HUDEP-2 (cell line): ENCODE measurements around the gene BANK1.

Experiments
- DNase-seq, 76 experiments: peaks; one replicate each; lab custom pipeline; 2025; ENCODE audit not compliant: unreplicated experiment in 76 of 76; lab: John Stamatoyannopoulos, UW

The BANK1 gene

GRCh38 chr4:101807351-101807750 is 16.8 kb downstream of the BANK1 start:
- DNase-seq, result no peak

GRCh38 chr4:101813604-101814003 is 23.1 kb downstream of the BANK1 start:
- no peak for DNase-seq

- no peak for DNase-seq
These were observed 27.8 kb downstream of the BANK1 start for GRCh38 chr4:101818362-101818761.

GRCh38 chr4:101823864-101824263 is 33.3 kb downstream of the BANK1 start:
- no peak for DNase-seq

GRCh38 chr4:101824500-101824899 is 34.0 kb downstream of the BANK1 start:
- DNase-seq, result no peak

- no peak for DNase-seq
These were observed 35.4 kb downstream of the BANK1 start for GRCh38 chr4:101825953-101826352.

- DNase-seq, result no peak
These were observed 41.3 kb downstream of the BANK1 start for GRCh38 chr4:101831816-101832215.

- DNase-seq, result no peak
These were observed 43.0 kb downstream of the BANK1 start for GRCh38 chr4:101833480-101833879.

GRCh38 chr4:101835121-101835904 is 44.8 kb downstream of the BANK1 start:
- DNase-seq, result no peak

GRCh38 chr4:101843054-101843453 is 52.5 kb downstream of the BANK1 start:
- DNase-seq, result no peak

- no peak for DNase-seq
These were observed 56.0 kb downstream of the BANK1 start for GRCh38 chr4:101846550-101846949.

- DNase-seq, result no peak
These were observed 60.2 kb downstream of the BANK1 start for GRCh38 chr4:101850698-101851097.

- no peak for DNase-seq
These were observed 61.1 kb downstream of the BANK1 start for GRCh38 chr4:101851672-101852071.

- DNase-seq, result no peak
These were observed 62.5 kb downstream of the BANK1 start for GRCh38 chr4:101853028-101853427.

GRCh38 chr4:101853691-101854090 is 63.2 kb downstream of the BANK1 start:
- no peak for DNase-seq

GRCh38 chr4:101855239-101855638 is 64.7 kb downstream of the BANK1 start:
- DNase-seq, result no peak

GRCh38 chr4:101856149-101856548 is 65.6 kb downstream of the BANK1 start:
- no peak for DNase-seq

- no peak for DNase-seq
These were observed 66.6 kb downstream of the BANK1 start for GRCh38 chr4:101857176-101857575.

- DNase-seq, result no peak
These were observed 68.1 kb downstream of the BANK1 start for GRCh38 chr4:101858641-101859040.

- no peak for DNase-seq
These were observed 72.1 kb downstream of the BANK1 start for GRCh38 chr4:101862595-101862994.

GRCh38 chr4:101864660-101865059 is 74.1 kb downstream of the BANK1 start:
- no peak for DNase-seq

- DNase-seq, result no peak
These were observed 75.1 kb downstream of the BANK1 start for GRCh38 chr4:101865501-101866062.
